Uterus (tissue), 4 donors: ENCODE results near the gene NBAS. TPM values are rescaled to one million over a fixed set of nuclear protein-coding genes. Genes with fewer than 3 reads are reported as not detected.

Experiments
- DNase-seq, 2 donors: peaks; one replicate each; pipeline ENCODE4 v3.0.0-alpha.2; 2019 to 2020
- H3K27ac ChIP-seq, 2 donors: fragments of 200-600 bp; sonication (generic); 1 replicate in 1 of 2; 2 replicates in 1 of 2; pipeline ENCODE4 v1.5.1; 2016 to 2018
- H3K27me3 ChIP-seq, 2 donors: fragments of 200-600 bp; sonication (generic); one replicate each; pipeline ENCODE4 v1.5.1; 2018 to 2019; ENCODE audit warnings: control low read depth in 1 of 2
- H3K36me3 ChIP-seq, 2 donors: fragments of 200-600 bp; sonication (generic); one replicate each; pipeline ENCODE4 v1.5.1; 2019; ENCODE audit warnings: control low read depth in 1 of 2
- H3K4me1 ChIP-seq, 2 donors: fragments of 200-600 bp; sonication (generic); one replicate each; pipeline ENCODE4 v1.5.1; 2018 to 2019; ENCODE audit warnings: control low read depth in 1 of 2
- H3K4me3 ChIP-seq, 2 donors: fragments of 200-600 bp; sonication (generic); 1 replicate in 1 of 2; 2 replicates in 1 of 2; pipeline ENCODE4 v1.5.1; 2018 to 2019; ENCODE audit warnings: mild to moderate bottlenecking in 1 of 2
- H3K9me3 ChIP-seq, 2 donors: fragments of 200-600 bp; sonication (generic); one replicate each; pipeline ENCODE4 v1.5.1; 2019; ENCODE audit warnings: control low read depth in 1 of 2
- POLR2A ChIP-seq, 2 donors: fragments of 450-650 bp; IDR thresholded peaks; one replicate each; pipeline ENCODE4 v1.6.1; 2016; ENCODE audit warnings: antibody characterized with exemption in 2 of 2, mild to moderate bottlenecking in 1 of 2, moderate library complexity in 1 of 2
- intact Hi-C: fragments of 100-400 bp; cut with DNase I; formaldehyde crosslinking; loops from one replicate; pipeline ENCODE4 v1.15.1; 2023; ENCODE audit warnings: low total_unique reads
- total RNA-seq, 4 donors: library from RNA; depleted of rRNA in 3 of 4; stranded (reverse); fragments of >200 nt in 3 of 4; gene quantifications; one replicate each; pipeline versions ENCODE4 v1.1.0 to v1.2.4, GENCODE V29; 2014 to 2023
- TF ChIP-seq, protein P1 (sequence below), 4 experiments: fragments of 200-600 bp in 2 of 4; fragments of 450-650 bp in 2 of 4; sonication (generic) in 2 of 4; IDR thresholded peaks; one replicate each; pipeline ENCODE4 v1.5.1; 2016 to 2019; ENCODE audit warnings: antibody characterized with exemption in 4 of 4, mild to moderate bottlenecking in 2 of 4, moderate library complexity in 1 of 4
- donor health status: DM: yes; HTN: yes; CAD: no.

The NBAS gene
- total RNA-seq, 4 donors from 2014 or later, result 36.2 to 93.5 (median 49.5) TPM

GRCh38 chr2:15271276-15271675 is 289.9 kb downstream of the NBAS start:
- H3K36me3 ChIP-seq, result no peaks in the 10 kb centered on the region
- TF ChIP-seq POLR2A (IDR thresholded peaks at IDR 0.05), result no peak
- TF ChIP-seq, protein P1, sequence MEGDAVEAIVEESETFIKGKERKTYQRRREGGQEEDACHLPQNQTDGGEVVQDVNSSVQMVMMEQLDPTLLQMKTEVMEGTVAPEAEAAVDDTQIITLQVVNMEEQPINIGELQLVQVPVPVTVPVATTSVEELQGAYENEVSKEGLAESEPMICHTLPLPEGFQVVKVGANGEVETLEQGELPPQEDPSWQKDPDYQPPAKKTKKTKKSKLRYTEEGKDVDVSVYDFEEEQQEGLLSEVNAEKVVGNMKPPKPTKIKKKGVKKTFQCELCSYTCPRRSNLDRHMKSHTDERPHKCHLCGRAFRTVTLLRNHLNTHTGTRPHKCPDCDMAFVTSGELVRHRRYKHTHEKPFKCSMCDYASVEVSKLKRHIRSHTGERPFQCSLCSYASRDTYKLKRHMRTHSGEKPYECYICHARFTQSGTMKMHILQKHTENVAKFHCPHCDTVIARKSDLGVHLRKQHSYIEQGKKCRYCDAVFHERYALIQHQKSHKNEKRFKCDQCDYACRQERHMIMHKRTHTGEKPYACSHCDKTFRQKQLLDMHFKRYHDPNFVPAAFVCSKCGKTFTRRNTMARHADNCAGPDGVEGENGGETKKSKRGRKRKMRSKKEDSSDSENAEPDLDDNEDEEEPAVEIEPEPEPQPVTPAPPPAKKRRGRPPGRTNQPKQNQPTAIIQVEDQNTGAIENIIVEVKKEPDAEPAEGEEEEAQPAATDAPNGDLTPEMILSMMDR (IDR thresholded peaks at IDR 0.05), result no peak
- no peak overlapping the region for H3K4me3 ChIP-seq
- intact Hi-C loops, result no loop called here
- no peaks in the 10 kb centered on the region for H3K9me3 ChIP-seq
- no peaks in the 10 kb centered on the region for H3K27me3 ChIP-seq
- no peaks in the 10 kb centered on the region for H3K4me1 ChIP-seq
- DNase-seq, result no peak
- no peak overlapping the region for H3K27ac ChIP-seq

DNA sequence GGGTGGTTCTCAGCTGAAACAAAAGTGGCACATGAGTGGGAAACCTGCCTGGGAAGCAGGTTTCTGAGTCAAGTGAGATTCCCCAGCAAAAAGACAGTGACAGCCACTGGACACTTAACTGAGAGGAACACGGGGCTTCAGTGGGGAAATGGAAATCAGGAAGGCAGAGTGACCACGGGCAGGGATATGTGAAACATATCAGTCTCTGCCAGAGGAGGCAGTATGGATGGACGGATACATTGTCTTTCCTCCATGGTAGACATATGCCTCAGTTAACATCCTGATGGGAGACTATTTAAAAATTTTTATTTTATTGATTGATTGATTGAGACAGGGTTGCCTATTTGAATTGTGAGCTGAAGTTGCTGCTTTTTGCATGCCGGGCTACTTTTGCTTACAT is 292.1 kb downstream of the NBAS start:
- no peak for TF ChIP-seq POLR2A (IDR thresholded peaks at IDR 0.05)
- TF ChIP-seq, protein P1 (IDR thresholded peaks at IDR 0.05), result no peak
- Histone ChIP-seq H3K4me1 (no peaks in the 10 kb centered on the region), H3K27ac (no peak overlapping the region), H3K36me3 (no peaks in the 10 kb centered on the region), H3K4me3 (no peak overlapping the region), H3K9me3 (no peaks in the 10 kb centered on the region), H3K27me3 (no peaks in the 10 kb centered on the region)
- intact Hi-C loops, result no loop called here
- no peak for DNase-seq

DNA sequence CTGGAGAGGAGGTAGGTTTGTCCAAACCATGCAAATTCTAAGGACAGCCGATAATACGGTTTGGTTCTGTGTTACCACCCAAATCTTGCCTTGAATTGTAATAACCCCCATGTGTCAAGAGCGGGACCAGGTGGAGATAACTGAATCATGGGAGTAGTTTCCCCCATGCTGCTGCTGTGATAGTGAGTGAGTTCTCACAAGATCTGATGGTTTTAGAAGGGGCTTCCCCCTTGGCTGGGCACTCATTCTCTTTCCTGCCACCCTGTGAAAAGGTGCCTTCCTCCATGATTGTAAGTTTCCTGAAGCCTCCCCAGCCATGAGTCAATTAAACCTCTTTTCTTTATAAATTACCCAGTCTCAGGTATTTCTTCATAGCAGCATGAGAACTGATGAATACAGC is 295.2 kb downstream of the NBAS start:
- H3K27me3 ChIP-seq, result no peaks in the 10 kb centered on the region
- H3K4me1 ChIP-seq, result no peaks in the 10 kb centered on the region
- no peak for TF ChIP-seq POLR2A (IDR thresholded peaks at IDR 0.05)
- TF ChIP-seq, protein P1 (IDR thresholded peaks at IDR 0.05), result no peak
- H3K36me3 ChIP-seq, result no peaks in the 10 kb centered on the region
- H3K27ac ChIP-seq, result no peak overlapping the region
- H3K4me3 ChIP-seq, result no peak overlapping the region
- no peak for DNase-seq
- intact Hi-C loops, result no loop called here
- no peaks in the 10 kb centered on the region for H3K9me3 ChIP-seq

DNA sequence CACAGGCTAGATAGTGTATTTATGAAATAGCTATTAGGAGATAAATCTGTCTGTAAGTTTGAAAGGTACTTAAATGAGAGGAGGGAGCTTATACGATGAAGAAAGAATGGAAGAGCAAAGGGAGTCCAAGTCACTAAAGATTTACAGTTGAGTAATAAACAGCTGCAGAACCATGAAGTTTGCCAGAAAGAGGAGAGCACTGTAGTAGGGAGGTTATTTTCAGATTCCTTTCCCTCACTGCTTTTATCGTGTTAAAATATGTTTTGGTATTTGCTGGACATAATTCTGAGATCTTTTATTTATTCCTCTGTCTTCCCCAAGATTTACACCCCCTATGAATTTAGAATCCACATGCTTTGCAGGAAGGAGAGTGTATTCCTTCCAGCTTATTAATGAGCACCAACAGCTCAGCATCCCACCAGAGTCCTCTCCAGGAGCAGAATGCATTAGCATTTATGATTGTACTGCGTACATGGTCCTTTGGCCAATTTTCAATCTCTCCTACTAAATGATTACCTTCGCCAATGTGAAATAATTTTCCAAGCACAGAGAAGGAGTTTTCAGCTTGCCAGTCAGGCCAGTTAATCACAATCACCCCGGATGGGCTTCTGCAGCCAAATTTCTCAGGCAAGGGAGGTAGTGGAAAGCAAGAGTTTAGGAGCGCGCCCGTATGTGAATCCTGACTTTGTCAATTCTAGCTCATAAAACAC is 297.0 kb downstream of the NBAS start:
- intact Hi-C loops, result no loop called here
- Histone ChIP-seq H3K27ac (no peak overlapping the region), H3K36me3 (no peaks in the 10 kb centered on the region), H3K4me3 (no peak overlapping the region), H3K9me3 (no peaks in the 10 kb centered on the region), H3K4me1 (no peaks in the 10 kb centered on the region), H3K27me3 (no peaks in the 10 kb centered on the region)
- DNase-seq, result no peak
- no peak for TF ChIP-seq POLR2A (IDR thresholded peaks at IDR 0.05)

- Histone ChIP-seq H3K4me3 (no peak overlapping the region), H3K9me3 (no peaks in the 10 kb centered on the region)
- intact Hi-C loops, result no loop called here
Measured at GRCh38 chr2:15262792-15263191, 298.3 kb downstream of the NBAS start.

More at GRCh38 chr2:15262792-15263191, 298.3 kb downstream of the NBAS start:
- Histone ChIP-seq H3K27me3 (no peaks in the 10 kb centered on the region), H3K36me3 (no peaks in the 10 kb centered on the region), H3K27ac (no peak overlapping the region), H3K4me1 (no peaks in the 10 kb centered on the region)
- TF ChIP-seq, protein P1 (IDR thresholded peaks at IDR 0.05), result no peak
- TF ChIP-seq POLR2A (IDR thresholded peaks at IDR 0.05), result no peak
- no peak for DNase-seq
